ENCODE measurements around the gene CA11. TPM values are rescaled to one million over a fixed set of nuclear protein-coding genes. Genes with fewer than 3 reads are reported as not detected.

Gene CA11
- total and polyA plus RNA-seq, 9 of the 15 experiments (the other 6 are each of a cell fraction or from before 2014, with no cell fraction given): 2.9 to 19.9 (median 8.3) TPM

DNA sequence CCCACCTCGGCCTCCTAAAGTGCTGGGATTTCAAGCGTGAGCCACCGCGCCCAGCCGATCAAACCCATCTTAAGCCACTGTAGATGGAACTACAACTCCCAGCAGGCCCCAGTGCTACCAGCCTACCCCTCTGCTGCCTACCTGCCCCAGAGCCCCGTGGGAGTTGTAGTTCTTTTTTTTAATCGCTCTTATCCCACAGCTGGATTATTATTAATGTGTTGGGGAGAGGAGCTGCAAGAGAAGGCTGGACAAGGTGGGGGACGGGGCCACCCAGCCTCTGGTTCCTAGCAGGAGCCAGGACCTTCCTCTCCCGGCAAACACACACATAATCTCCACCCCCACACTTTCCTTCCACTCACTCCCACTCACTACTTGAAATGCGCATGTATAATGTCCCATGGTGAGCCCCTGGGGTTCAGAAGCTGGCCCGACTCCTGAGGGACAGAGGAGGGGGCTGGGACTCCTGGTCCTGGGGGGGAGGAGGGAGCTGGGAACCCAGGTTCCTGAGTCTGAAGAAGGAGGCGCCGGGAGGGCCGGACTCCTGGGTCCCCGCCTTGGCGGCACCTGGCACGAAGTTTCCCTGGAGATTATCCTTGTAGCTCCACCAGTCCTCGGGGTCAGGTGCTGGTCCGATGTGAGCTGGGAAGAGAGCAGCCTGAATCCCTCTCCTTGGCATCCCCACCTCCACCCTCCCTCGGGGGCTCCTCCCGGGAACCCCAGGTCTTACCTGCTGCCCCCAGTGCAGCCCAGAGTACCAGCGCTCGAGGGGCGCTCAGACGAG, 958 bp downstream of the CA11 start (continued):
- TF ChIP-seq ZNF146 (CRISPR knock-in tag; IDR thresholded peaks at IDR 0.05; ENCODE audit: unreplicated experiment) (no peak), SETDB1 (IDR thresholded peaks at IDR 0.05; ENCODE audit: low read length) (no peak), FOXK2 (conservative IDR thresholded peaks at IDR 0.05 in 1 of 2, IDR thresholded peaks at IDR 0.05 in 1 of 2; ENCODE audit: low read depth in 2 of 2) (no peak), HDAC1 (IDR thresholded peaks at IDR 0.05) (0 out of 4 replicates have a peak, but pooled peaks of 1 of the 2 experiments have one; percentile 18), E2F8 (IDR thresholded peaks at IDR 0.05; ENCODE audit: low read depth, partially characterized antibody) (no peak), JUND (IDR thresholded peaks at IDR 0.05; ENCODE audit: borderline replicate concordance, low read depth, low read length) (peak; percentile 44; the same call in 1 of the 2 replicates), JUND (tag; IDR thresholded peaks at IDR 0.05; ENCODE audit: borderline replicate concordance, low read depth, low read length) (no peak), NFXL1 (CRISPR knock-in tag; IDR thresholded peaks at IDR 0.05) (no peak), MAFK (IDR thresholded peaks at IDR 0.05; ENCODE audit: low read length) (no peak), NR2C1 (IDR thresholded peaks at IDR 0.05) (no peak), NR2C1 (tag; IDR thresholded peaks at IDR 0.05) (peak; percentile 71), PML (IDR thresholded peaks at IDR 0.05; ENCODE audit: low read length) (no peak), EGR1 (conservative IDR thresholded peaks at IDR 0.05) (peak; percentile 95)
- TF ChIP-seq, protein P1, sequence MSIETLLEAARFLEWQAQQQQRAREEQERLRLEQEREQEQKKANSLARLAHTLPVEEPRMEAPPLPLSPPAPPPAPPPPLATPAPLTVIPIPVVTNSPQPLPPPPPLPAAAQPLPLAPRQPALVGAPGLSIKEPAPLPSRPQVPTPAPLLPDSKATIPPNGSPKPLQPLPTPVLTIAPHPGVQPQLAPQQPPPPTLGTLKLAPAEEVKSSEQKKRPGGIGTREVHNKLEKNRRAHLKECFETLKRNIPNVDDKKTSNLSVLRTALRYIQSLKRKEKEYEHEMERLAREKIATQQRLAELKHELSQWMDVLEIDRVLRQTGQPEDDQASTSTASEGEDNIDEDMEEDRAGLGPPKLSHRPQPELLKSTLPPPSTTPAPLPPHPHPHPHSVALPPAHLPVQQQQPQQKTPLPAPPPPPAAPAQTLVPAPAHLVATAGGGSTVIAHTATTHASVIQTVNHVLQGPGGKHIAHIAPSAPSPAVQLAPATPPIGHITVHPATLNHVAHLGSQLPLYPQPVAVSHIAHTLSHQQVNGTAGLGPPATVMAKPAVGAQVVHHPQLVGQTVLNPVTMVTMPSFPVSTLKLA (conservative IDR thresholded peaks at IDR 0.05): peak in 1 of 2 experiments; percentile 36; a peak in 2 of 4 replicates
- TF ChIP-seq, protein P2, sequence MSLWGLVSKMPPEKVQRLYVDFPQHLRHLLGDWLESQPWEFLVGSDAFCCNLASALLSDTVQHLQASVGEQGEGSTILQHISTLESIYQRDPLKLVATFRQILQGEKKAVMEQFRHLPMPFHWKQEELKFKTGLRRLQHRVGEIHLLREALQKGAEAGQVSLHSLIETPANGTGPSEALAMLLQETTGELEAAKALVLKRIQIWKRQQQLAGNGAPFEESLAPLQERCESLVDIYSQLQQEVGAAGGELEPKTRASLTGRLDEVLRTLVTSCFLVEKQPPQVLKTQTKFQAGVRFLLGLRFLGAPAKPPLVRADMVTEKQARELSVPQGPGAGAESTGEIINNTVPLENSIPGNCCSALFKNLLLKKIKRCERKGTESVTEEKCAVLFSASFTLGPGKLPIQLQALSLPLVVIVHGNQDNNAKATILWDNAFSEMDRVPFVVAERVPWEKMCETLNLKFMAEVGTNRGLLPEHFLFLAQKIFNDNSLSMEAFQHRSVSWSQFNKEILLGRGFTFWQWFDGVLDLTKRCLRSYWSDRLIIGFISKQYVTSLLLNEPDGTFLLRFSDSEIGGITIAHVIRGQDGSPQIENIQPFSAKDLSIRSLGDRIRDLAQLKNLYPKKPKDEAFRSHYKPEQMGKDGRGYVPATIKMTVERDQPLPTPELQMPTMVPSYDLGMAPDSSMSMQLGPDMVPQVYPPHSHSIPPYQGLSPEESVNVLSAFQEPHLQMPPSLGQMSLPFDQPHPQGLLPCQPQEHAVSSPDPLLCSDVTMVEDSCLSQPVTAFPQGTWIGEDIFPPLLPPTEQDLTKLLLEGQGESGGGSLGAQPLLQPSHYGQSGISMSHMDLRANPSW (CRISPR knock-in tag; IDR thresholded peaks at IDR 0.05): no peak
- TF ChIP-seq, protein P3, sequence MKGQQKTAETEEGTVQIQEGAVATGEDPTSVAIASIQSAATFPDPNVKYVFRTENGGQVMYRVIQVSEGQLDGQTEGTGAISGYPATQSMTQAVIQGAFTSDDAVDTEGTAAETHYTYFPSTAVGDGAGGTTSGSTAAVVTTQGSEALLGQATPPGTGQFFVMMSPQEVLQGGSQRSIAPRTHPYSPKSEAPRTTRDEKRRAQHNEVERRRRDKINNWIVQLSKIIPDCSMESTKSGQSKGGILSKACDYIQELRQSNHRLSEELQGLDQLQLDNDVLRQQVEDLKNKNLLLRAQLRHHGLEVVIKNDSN (CRISPR knock-in tag; IDR thresholded peaks at IDR 0.05): no peak
- TF ChIP-seq, protein P4, sequence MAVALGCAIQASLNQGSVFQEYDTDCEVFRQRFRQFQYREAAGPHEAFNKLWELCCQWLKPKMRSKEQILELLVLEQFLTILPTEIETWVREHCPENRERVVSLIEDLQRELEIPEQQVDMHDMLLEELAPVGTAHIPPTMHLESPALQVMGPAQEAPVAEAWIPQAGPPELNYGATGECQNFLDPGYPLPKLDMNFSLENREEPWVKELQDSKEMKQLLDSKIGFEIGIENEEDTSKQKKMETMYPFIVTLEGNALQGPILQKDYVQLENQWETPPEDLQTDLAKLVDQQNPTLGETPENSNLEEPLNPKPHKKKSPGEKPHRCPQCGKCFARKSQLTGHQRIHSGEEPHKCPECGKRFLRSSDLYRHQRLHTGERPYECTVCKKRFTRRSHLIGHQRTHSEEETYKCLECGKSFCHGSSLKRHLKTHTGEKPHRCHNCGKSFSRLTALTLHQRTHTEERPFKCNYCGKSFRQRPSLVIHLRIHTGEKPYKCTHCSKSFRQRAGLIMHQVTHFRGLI (CRISPR knock-in tag; IDR thresholded peaks at IDR 0.05): 0 out of 2 replicates have a peak, but pooled peaks have one; percentile 23

Measured in K562 (cell line).